ENCODE measurements around the gene AKT3.

Gene AKT3

GRCh38 chr1:243462929-243463697, 386.9 kb downstream of the AKT3 start:
- DNase-seq (ENCODE audit: low read depth in 2 of 2), result no peak

GRCh38 chr1:243461700-243462099, 388.3 kb downstream of the AKT3 start:
- DNase-seq (ENCODE audit: low read depth in 2 of 2), result no peak

GRCh38 chr1:243459059-243459458, 391.0 kb downstream of the AKT3 start:
- DNase-seq (ENCODE audit: low read depth in 2 of 2), result no peak

GRCh38 chr1:243457363-243457982, 392.6 kb downstream of the AKT3 start:
- DNase-seq (ENCODE audit: low read depth in 2 of 2), result no peak

- no peak for DNase-seq (ENCODE audit: low read depth in 2 of 2)
Observed at GRCh38 chr1:243455760-243456651, 394.0 kb downstream of the AKT3 start.

GRCh38 chr1:243454328-243454997, 395.6 kb downstream of the AKT3 start:
- DNase-seq (ENCODE audit: low read depth in 2 of 2), result no peak

GRCh38 chr1:243452092-243452491, 398.0 kb downstream of the AKT3 start:
- no peak for DNase-seq (ENCODE audit: low read depth in 2 of 2)

GRCh38 chr1:243449373-243449772, 400.7 kb downstream of the AKT3 start:
- no peak for DNase-seq (ENCODE audit: low read depth in 2 of 2)

- no peak for DNase-seq (ENCODE audit: low read depth in 2 of 2)
Observed at GRCh38 chr1:243447844-243448243, 402.2 kb downstream of the AKT3 start.

- no peak for DNase-seq (ENCODE audit: low read depth in 2 of 2)
Observed at GRCh38 chr1:243447347-243447746, 402.7 kb downstream of the AKT3 start.

GRCh38 chr1:243443557-243443956, 406.5 kb downstream of the AKT3 start:
- DNase-seq (ENCODE audit: low read depth in 2 of 2), result no peak

- no peak for DNase-seq (ENCODE audit: low read depth in 2 of 2)
Observed at GRCh38 chr1:243441601-243442000, 408.4 kb downstream of the AKT3 start.

- DNase-seq (ENCODE audit: low read depth in 2 of 2), result no peak
Observed at GRCh38 chr1:243440406-243440805, 409.6 kb downstream of the AKT3 start.

- DNase-seq (ENCODE audit: low read depth in 2 of 2), result no peak
Observed at GRCh38 chr1:243438815-243439214, 411.2 kb downstream of the AKT3 start.
